Progenitor cell of endocrine pancreas (in vitro differentiated cells): ENCODE data around the gene DNAJC19. TPM values are rescaled to one million over a fixed set of nuclear protein-coding genes. Genes with fewer than 3 reads are reported as not detected.

ENCODE experiments used
- DNase-seq: peaks from one replicate; pipeline ENCODE4 v3.0.0; 2021; ENCODE audit warnings: low spot score; ENCODE audit not compliant: unreplicated experiment
- H3K27ac Mint-ChIP-seq: 2 replicates; pipeline ENCODE4 v1.8.0; 2021; ENCODE audit warnings: mild to moderate bottlenecking, moderate library complexity, mixed read lengths
- H3K27me3 Mint-ChIP-seq: 2 replicates; pipeline ENCODE4 v1.8.0; 2021; ENCODE audit warnings: mixed read lengths
- H3K36me3 Mint-ChIP-seq: 2 replicates; pipeline ENCODE4 v1.8.0; 2022; ENCODE audit warnings: mixed read lengths; ENCODE audit not compliant: insufficient read depth
- H3K4me1 Mint-ChIP-seq: 2 replicates; pipeline ENCODE4 v1.8.0; 2021; ENCODE audit warnings: low read depth, mixed read lengths
- H3K4me3 Mint-ChIP-seq: 2 replicates; pipeline ENCODE4 v1.8.0; 2021; ENCODE audit warnings: low read depth, mild to moderate bottlenecking, moderate library complexity, mixed read lengths
- H3K9me3 Mint-ChIP-seq: 2 replicates; pipeline ENCODE4 v1.8.0; 2021; ENCODE audit warnings: low read depth, mixed read lengths
- CTCF ChIP-seq: fragments of 200-600 bp; sonication (generic); IDR thresholded peaks from one replicate; pipeline ENCODE4 v1.5.0; 2021; ENCODE audit warnings: antibody characterized with exemption, mild to moderate bottlenecking; ENCODE audit not compliant: unreplicated experiment
- total RNA-seq: library from RNA; stranded (reverse); gene quantifications from 2 replicates; pipeline ENCODE4 v1.2.1, GENCODE V29; 2021

The DNAJC19 gene
- total RNA-seq, 1 donor from 2014 or later: 56.6 TPM

GRCh38 chr3:180979961-180980360 lies 9.6 kb downstream of the DNAJC19 start:
- H3K36me3 Mint-ChIP-seq: peaks cover 11% of the 10 kb centered on the region
- H3K27me3 Mint-ChIP-seq: no peaks in the 10 kb centered on the region
- peaks cover 6% of the 10 kb centered on the region for H3K4me1 Mint-ChIP-seq
- no peak overlapping the region for H3K27ac Mint-ChIP-seq
- TF ChIP-seq CTCF: no peak
- H3K4me3 Mint-ChIP-seq: no peak overlapping the region
- no peaks in the 10 kb centered on the region for H3K9me3 Mint-ChIP-seq
- DNase-seq: no peak

- no peak for DNase-seq
- Mint-ChIP-seq H3K27ac (no peak overlapping the region), H3K4me1 (peaks cover 6% of the 10 kb centered on the region), H3K36me3 (peaks cover 9% of the 10 kb centered on the region), H3K27me3 (no peaks in the 10 kb centered on the region), H3K9me3 (no peaks in the 10 kb centered on the region), H3K4me3 (no peak overlapping the region)
- no peak for TF ChIP-seq CTCF
Observed at GRCh38 chr3:180977498-180977897, 12.0 kb downstream of the DNAJC19 start.

- no peak for TF ChIP-seq CTCF
- H3K36me3 Mint-ChIP-seq: peaks cover 17% of the 10 kb centered on the region
- H3K4me1 Mint-ChIP-seq: peaks cover 4% of the 10 kb centered on the region
- H3K27ac Mint-ChIP-seq: no peak overlapping the region
- H3K27me3 Mint-ChIP-seq: no peaks in the 10 kb centered on the region
- no peak overlapping the region for H3K4me3 Mint-ChIP-seq
- H3K9me3 Mint-ChIP-seq: no peaks in the 10 kb centered on the region
- DNase-seq: no peak
Observed at GRCh38 chr3:180974286-180974685, 15.2 kb downstream of the DNAJC19 start.

GRCh38 chr3:180973543-180973942 lies 16.0 kb downstream of the DNAJC19 start:
- Mint-ChIP-seq H3K27ac (no peak overlapping the region), H3K9me3 (no peaks in the 10 kb centered on the region), H3K4me3 (no peak overlapping the region), H3K27me3 (no peaks in the 10 kb centered on the region), H3K36me3 (peaks cover 21% of the 10 kb centered on the region), H3K4me1 (peaks cover 4% of the 10 kb centered on the region)
- no peak for TF ChIP-seq CTCF
- no peak for DNase-seq

GRCh38 chr3:180970931-180971330 lies 18.6 kb downstream of the DNAJC19 start:
- DNase-seq: no peak
- Mint-ChIP-seq H3K9me3 (no peaks in the 10 kb centered on the region), H3K27ac (no peak overlapping the region), H3K4me1 (peaks cover 4% of the 10 kb centered on the region), H3K4me3 (no peak overlapping the region), H3K36me3 (peaks cover 20% of the 10 kb centered on the region), H3K27me3 (no peaks in the 10 kb centered on the region)
- TF ChIP-seq CTCF: no peak

- TF ChIP-seq CTCF: no peak
- Mint-ChIP-seq H3K36me3 (peaks cover 20% of the 10 kb centered on the region), H3K27ac (peak overlapping the region; percentile 50)
Observed at GRCh38 chr3:180962530-180962929, 27.0 kb downstream of the DNAJC19 start.

More at GRCh38 chr3:180962530-180962929, 27.0 kb downstream of the DNAJC19 start:
- H3K4me3 Mint-ChIP-seq: no peak overlapping the region
- H3K9me3 Mint-ChIP-seq: no peaks in the 10 kb centered on the region
- no peaks in the 10 kb centered on the region for H3K27me3 Mint-ChIP-seq
- H3K4me1 Mint-ChIP-seq: no peaks in the 10 kb centered on the region
- DNase-seq: no peak
